ENCODE measurements around the gene MYPOP.
"Not testable (repeated sequence)": the region's sequence is repeated elsewhere in the genome, so short reads cannot be mapped to it uniquely, and the experiment has no call there.

Gene MYPOP

GRCh38 chr19:45905011-45905410, 2.6 kb upstream of the MYPOP start:
- DNase-seq = no peak

- peak; percentile 96 for DNase-seq
Observed at GRCh38 chr19:45902651-45903625, 525 bp upstream of the MYPOP start.

- no peak for DNase-seq
Observed at GRCh38 chr19:45901432-45901911, 941 bp downstream of the MYPOP start.

DNA sequence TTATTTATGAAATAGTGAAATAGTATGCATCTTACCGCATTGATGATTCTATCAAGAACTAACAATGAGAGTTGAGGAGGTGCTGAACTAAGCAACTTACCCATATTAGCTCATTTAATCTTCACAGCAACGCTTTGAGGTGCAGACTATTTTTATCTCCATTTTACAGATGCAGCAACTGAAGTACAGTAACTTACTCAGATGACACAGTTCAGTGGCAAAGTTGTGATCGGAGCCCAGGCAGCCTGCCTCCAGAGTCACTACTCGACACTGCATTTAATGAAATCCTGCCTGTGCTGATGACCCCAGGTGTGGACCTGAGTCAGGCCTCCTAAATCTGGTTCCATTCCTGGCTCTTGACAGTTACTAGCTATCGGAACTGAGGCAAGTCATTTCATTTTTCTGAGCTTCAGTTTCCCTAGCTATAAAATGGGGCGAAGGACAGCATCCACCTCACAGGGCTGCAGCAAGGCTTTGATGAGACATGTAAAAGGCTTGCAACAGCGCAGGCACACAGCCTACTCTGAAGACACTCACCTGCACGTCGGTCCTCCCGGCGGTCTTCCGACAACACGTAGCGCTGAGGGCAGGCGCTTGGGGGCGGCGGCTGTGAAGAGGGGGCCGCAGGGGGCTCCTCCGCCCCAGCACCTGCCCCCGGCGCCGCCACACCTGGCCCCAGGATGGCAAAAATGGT, 1.5 kb downstream of the MYPOP start:
- DNase-seq = no peak

DNA sequence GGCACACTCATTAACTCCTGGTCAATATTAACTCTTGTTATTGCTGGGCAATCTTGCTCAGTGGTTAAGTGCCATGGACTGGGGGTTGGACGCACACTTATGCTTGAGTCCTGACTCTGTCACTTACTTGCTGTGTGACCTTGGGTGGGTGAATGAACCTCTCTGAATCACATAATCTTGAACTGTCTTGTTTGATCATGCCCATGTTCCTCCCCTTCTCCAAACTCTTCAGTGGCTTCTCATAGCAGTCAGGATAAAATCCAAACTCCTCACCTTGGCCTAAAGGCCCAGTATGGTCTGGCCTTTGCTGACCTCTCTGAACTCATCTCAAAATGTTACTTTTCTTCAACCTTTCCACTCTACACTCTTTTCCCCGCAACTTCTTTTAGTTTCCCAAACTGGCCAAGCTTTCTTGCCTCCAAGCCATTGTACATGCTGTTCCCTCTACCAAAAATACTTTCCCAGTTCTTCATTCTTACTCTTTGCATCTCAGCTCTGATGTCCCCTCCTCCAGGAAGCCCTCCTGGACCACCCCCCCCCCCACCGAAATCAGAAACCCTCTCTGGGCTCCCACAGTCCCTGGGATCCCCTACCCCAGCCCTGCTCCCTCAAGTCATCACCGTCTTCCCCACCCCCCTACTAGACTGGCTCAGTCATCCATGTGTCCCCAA, 2.4 kb downstream of the MYPOP start:
- no peak for DNase-seq

GRCh38 chr19:45899253-45899652, 3.2 kb downstream of the MYPOP start:
- no peak for DNase-seq

DNA sequence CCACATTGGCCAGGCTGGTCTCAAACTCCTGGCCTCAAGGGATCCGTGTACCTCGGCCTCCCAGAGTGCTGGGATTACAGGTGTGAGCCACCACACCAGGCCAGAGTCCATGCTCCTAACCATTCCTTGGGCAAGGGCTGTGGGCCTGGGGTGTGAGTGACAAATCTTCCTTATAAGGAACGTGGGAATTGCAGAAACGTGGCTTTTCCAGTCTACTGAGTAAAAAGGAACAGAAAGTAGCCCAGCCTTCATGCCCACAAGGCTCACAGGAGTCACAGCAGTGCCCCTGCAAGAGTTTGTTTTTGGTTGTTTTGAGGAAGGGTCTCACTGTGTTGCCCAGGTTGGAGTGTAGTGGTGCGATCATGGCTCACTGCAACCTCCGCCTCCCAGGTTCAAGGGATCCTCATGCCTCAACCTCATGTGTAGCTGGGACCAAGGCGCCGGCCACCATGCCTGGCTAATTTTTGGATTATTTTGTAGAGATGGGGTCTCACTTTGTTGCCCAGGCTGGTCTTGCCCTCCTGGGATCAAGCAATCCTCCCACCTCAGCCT, 5.1 kb downstream of the MYPOP start:
- DNase-seq = no peak

DNA sequence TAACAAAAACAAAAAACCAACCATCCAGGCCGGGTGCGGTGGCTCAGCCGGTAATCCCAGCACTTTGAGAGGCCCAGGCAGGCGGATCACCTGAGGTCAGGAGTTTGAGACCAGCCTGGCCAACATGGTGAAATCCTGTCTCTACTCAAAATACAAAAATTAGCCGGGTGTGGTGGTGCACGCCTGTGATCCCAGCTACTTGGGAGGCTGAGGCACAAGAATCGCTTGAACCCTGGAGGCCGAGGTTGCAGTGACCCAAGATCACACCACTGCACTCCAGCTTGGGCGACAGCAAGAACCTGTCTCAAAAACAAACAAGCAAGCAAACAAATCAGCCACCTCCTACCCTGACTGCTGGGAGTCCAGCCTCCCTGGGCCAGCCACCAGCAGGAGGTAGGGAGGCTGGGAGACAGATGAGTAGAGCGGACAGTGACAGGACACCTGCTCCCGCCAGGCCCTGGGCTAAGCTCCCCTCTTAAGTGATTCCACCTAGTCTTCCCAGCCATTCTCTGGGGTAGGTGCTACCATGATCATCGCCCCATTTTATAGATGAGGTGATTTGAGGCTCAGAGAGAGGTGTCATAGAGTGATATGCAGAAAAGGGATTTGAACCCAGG, 6.3 kb downstream of the MYPOP start:
- not testable (repeated sequence) for DNase-seq

GRCh38 chr19:45895519-45895972, 6.9 kb downstream of the MYPOP start:
- DNase-seq = no peak

- no peak for DNase-seq
Observed at GRCh38 chr19:45890877-45891276, 11.5 kb downstream of the MYPOP start.

GRCh38 chr19:45889210-45889885, 13.1 kb downstream of the MYPOP start:
- DNase-seq = no peak

GRCh38 chr19:45887200-45887710, 15.2 kb downstream of the MYPOP start:
- no peak for DNase-seq

GRCh38 chr19:45886427-45887199, 15.8 kb downstream of the MYPOP start:
- DNase-seq = peak; percentile 87

- peak; percentile 88 for DNase-seq
Observed at GRCh38 chr19:45885556-45886426, 16.6 kb downstream of the MYPOP start, which contains the start of gene IRF2BP1. Gene IRF2BP1, minus strand, starts transcription at chr19:45886141. Its CDS starts 367 bp downstream, at chr19:45885774.

DNA sequence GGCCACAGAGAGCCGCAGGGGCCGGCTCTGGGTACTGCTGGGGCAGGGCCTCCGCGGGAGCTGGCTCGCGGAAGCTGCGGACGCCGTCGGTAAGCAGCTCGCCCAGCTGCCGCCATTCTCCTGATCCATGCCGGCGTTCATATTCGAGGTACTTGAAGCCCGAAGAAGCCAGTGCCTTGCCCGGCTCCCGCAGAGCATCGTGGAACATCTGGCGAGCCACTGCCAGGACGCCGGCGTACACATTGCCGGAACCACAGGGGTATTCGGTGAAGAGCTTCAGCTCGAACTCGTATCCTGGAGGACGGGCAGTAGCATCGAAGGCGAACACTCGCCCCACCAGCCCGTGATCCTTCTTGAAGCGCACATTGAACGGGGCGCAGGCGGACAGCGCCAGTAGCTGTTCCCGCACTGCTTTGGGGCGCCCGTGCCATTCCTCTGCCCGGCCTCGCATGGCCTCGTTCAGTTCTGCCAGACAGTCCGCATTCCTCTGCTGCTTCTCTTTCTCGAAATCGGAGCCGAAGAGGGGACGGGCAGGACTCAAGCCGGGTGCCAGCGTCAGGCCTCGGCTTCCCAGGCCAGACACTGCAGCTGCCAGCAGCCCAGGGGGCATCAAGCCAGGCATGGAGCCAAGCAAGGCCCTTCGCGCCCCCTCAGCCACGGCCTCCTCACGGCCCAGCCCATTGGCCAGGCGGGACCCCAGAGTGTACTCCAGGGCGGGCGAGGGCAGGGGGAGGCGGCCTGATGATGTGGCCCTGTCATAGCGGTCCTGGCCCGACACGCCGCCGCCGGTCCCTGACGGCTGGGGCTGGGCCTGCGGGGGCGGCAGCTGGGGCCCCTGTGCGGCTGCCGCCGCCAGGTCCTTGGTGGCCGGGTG, 17.5 kb downstream of the MYPOP start:
- DNase-seq = no peak

- DNase-seq = no peak
Observed at GRCh38 chr19:45883881-45884681, 18.3 kb downstream of the MYPOP start.

DNA sequence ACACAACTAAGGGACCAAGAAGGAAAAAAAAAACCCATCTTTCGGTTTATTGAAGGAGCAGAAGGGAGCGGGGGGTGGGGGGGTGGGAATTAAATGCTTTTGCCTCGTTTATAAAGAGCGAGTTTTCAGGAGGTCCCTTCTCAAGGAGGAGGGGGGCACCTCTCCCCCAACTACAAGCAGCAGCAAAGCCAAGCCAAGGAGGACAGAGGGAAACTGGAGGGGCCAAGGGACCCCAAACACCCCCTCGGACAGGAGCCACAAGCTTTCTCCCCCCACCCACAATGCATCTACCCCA, 18.9 kb downstream of the MYPOP start:
- no peak for DNase-seq

Data from NCI-H1694 treated with DMSO at 0.1 percent for 48 hours (cell line).